ENCODE results near the gene CALHM6. TPM values are rescaled to one million over a fixed set of nuclear protein-coding genes. Genes with fewer than 3 reads are reported as not detected.
A peak's percentile ranks its signal among the peaks of the same experiment; 100 is the strongest.

CALHM6 gene
- not detected in 2 replicates for total RNA-seq (2016; rRNA removed; fragmentation: Illumina TruSeq; extraction: Trizol)
- total RNA-seq (2016; cell fraction: cytosol; rRNA removed; fragmentation: Illumina TruSeq; extraction: Trizol; ENCODE audit: low read depth): not detected in 2 replicates
- total RNA-seq (2016; cell fraction: insoluble cytoplasmic fraction; rRNA removed; fragmentation: Illumina TruSeq; extraction: Trizol): not detected in 2 replicates
- not detected in 2 replicates for total RNA-seq (2016; cell fraction: membrane; rRNA removed; fragmentation: Illumina TruSeq; extraction: Trizol)
- not detected in 2 replicates for total RNA-seq (2016; cell fraction: nucleus; rRNA removed; fragmentation: Illumina TruSeq; extraction: Trizol)
- polyA plus RNA-seq (2011; rRNA removed): not detected in 2 replicates
- polyA plus RNA-seq (2011; cell fraction: cytosol; rRNA removed): not detected in 2 replicates
- not detected in 2 replicates for polyA plus RNA-seq (2011; cell fraction: nucleus; rRNA removed)
- not detected in 2 replicates for polyA plus RNA-seq (2012)
- not detected in 2 replicates for polyA plus RNA-seq (2016; cell fraction: cytosol; fragmentation: Illumina TruSeq; extraction: Trizol; ENCODE audit: low read depth)
- polyA plus RNA-seq (2016; cell fraction: insoluble cytoplasmic fraction; fragmentation: Illumina TruSeq; extraction: Trizol; ENCODE audit: low read depth): not detected in 2 replicates
- not detected in 2 replicates for polyA plus RNA-seq (2016; cell fraction: membrane; fragmentation: Illumina TruSeq; extraction: Trizol; ENCODE audit: low read depth)
- polyA plus RNA-seq (2016; cell fraction: nucleus; fragmentation: Illumina TruSeq; extraction: Trizol; ENCODE audit: insufficient read depth, low read depth): not detected in 2 replicates
- not detected in 2 replicates for polyA minus RNA-seq (2011; rRNA and poly(A)+ RNA removed; ENCODE audit: low replicate concordance)
- not detected in 2 replicates for polyA minus RNA-seq (2011; cell fraction: cytosol; rRNA and poly(A)+ RNA removed)
- not detected in 2 replicates for polyA minus RNA-seq (2011; cell fraction: nucleus; rRNA and poly(A)+ RNA removed)
- not detected for Bru-seq, nascent RNA
- BruChase-seq, experiment 1, labeled RNA remaining after a 6-hour chase: not detected
- not detected for BruChase-seq, experiment 2, labeled RNA remaining after a 2-hour chase
- long read RNA-seq, experiment 1: 0 reads
- long read RNA-seq, experiment 2: 0 reads

GRCh38 chr6:116461331-116461931, at the start of gene CALHM6:
Gene CALHM6, plus strand, starts transcription at chr6:116461375. Its CDS starts 555 bp downstream, at chr6:116461930.
- H3K79me2 ChIP-seq (ENCODE audit: insufficient read depth, low read length): no peaks in the 10 kb centered on the region

DNA sequence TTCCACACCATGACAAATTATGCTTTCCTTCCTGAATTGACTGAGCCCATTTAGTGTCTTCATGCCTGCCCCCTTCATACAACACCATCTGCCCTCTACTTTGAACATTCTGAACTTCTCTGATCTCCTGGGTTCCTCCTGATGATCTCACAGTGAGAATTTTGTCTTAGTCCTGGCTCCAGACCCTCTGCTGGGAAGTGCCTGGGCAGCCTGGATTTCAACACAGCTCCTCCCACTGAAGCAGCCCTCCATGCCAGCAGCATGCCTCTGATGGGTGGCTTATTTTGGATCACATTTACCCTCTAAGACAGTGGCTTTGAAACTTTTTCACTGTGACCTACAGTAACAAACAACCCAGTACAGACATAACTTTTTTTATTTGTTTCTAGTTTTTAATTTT, 48.9 kb upstream of the CALHM6 start:
- DNase-seq (ENCODE audit: low spot score) (no peak), FAIRE-seq (no peak), ATAC-seq (no peak)
- TF ChIP-seq, protein P1, sequence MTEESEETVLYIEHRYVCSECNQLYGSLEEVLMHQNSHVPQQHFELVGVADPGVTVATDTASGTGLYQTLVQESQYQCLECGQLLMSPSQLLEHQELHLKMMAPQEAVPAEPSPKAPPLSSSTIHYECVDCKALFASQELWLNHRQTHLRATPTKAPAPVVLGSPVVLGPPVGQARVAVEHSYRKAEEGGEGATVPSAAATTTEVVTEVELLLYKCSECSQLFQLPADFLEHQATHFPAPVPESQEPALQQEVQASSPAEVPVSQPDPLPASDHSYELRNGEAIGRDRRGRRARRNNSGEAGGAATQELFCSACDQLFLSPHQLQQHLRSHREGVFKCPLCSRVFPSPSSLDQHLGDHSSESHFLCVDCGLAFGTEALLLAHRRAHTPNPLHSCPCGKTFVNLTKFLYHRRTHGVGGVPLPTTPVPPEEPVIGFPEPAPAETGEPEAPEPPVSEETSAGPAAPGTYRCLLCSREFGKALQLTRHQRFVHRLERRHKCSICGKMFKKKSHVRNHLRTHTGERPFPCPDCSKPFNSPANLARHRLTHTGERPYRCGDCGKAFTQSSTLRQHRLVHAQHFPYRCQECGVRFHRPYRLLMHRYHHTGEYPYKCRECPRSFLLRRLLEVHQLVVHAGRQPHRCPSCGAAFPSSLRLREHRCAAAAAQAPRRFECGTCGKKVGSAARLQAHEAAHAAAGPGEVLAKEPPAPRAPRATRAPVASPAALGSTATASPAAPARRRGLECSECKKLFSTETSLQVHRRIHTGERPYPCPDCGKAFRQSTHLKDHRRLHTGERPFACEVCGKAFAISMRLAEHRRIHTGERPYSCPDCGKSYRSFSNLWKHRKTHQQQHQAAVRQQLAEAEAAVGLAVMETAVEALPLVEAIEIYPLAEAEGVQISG (CRISPR knock-in tag; IDR thresholded peaks at IDR 0.05): no peak
- no peak for TF ChIP-seq FOXA3 (CRISPR knock-in tag; IDR thresholded peaks at IDR 0.05)
- no peak for TF ChIP-seq PLRG1 (conservative IDR thresholded peaks at IDR 0.05)
- no peak for TF ChIP-seq ZNF350 (CRISPR knock-in tag; IDR thresholded peaks at IDR 0.05; ENCODE audit: borderline replicate concordance, low read depth)
- POLR2A ChIA-PET: no interaction called here
- H3K9me3 ChIP-seq (ENCODE audit: low read length): no peaks in the 10 kb centered on the region
- in situ Hi-C loops (cut with HindIII; ENCODE audit: extremely low pct_ligation_motif_present, low pct_unique_long_range_greater_than_20kb) (no loop called here), intact Hi-C loops (cut with micrococcal nuclease; ENCODE audit: unreplicated experiment) (no loop called here)
- no peaks in the 10 kb centered on the region for H3K36me3 ChIP-seq (replicated peaks in 1 of 2; ENCODE audit: control insufficient read depth in 1 of 2, insufficient read depth in 2 of 2, low read length in 2 of 2)
- H3K4me2 ChIP-seq (ENCODE audit: low read depth, low read length): no peak overlapping the region
- CTCF ChIA-PET (ENCODE audit: low intra/inter-chr PET ratio, low total read pairs): no interaction called here
- no peak overlapping the region for H3K4me3 ChIP-seq (replicated peaks in 1 of 3; ENCODE audit: insufficient read depth in 1 of 3, low read depth in 2 of 3, low read length in 3 of 3)
- no peak overlapping the region for H3K9ac ChIP-seq (ENCODE audit: insufficient read depth, low read depth, low read length)
- no TSS peak for BruUV-seq (replicated peaks)
- H2AFZ ChIP-seq (ENCODE audit: low read length): no peak overlapping the region
- no peak overlapping the region for H3K27ac ChIP-seq (ENCODE audit: extremely low read length, insufficient read depth, low read length)
- H3K4me1 ChIP-seq (ENCODE audit: insufficient read depth, low read length): no peaks in the 10 kb centered on the region
- H4K20me1 ChIP-seq (ENCODE audit: insufficient read depth, low read length): no peaks in the 10 kb centered on the region
- H3K79me2 ChIP-seq (ENCODE audit: insufficient read depth, low read length): no peaks in the 10 kb centered on the region
- no peaks in the 10 kb centered on the region; a peak in 1 of 5 replicates for H3K27me3 ChIP-seq (ENCODE audit: control insufficient read depth in 1 of 2, insufficient read depth in 2 of 2, low read length in 2 of 2)

More at GRCh38 chr6:116461331-116461931, at the start of gene CALHM6:
- Histone ChIP-seq H3K27me3 (ENCODE audit: control insufficient read depth in 1 of 2, insufficient read depth in 2 of 2, low read length in 2 of 2) (peaks cover 0 to 23% of the 10 kb centered on the region in 2 experiments; a peak in 3 of 5 replicates), H4K20me1 (ENCODE audit: insufficient read depth, low read length) (no peaks in the 10 kb centered on the region), H3K9ac (ENCODE audit: insufficient read depth, low read depth, low read length) (no peak within 1 kb of the TSS), H3K4me2 (ENCODE audit: low read depth, low read length) (no peak within 1 kb of the TSS), H3K9me3 (ENCODE audit: low read length) (no peaks in the 10 kb centered on the region), H3K4me3 (replicated peaks in 1 of 3; ENCODE audit: insufficient read depth in 1 of 3, low read depth in 2 of 3, low read length in 3 of 3) (peak within 1 kb of the TSS in 1 of 3 experiments; percentile 8; a peak in 1 of 6 replicates), H3K4me1 (ENCODE audit: insufficient read depth, low read length) (no peaks in the 10 kb centered on the region), H2AFZ (ENCODE audit: low read length) (no peak within 1 kb of the TSS), H3K36me3 (replicated peaks in 1 of 2; ENCODE audit: control insufficient read depth in 1 of 2, insufficient read depth in 2 of 2, low read length in 2 of 2) (no peaks in the 10 kb centered on the region), H3K27ac (ENCODE audit: extremely low read length, insufficient read depth, low read length) (no peak within 1 kb of the TSS)
- FAIRE-seq (no peak), DNase-seq (ENCODE audit: low spot score) (no peak), ATAC-seq (no peak)
- no peak for TF ChIP-seq KDM5A (IDR thresholded peaks at IDR 0.05; ENCODE audit: borderline replicate concordance, low read length)
- no TSS peak for BruUV-seq (replicated peaks)
- WGBS (ENCODE audit: low lambda C conversion rate): 53% methylated on average over 13 of the region's 13 CpGs
- in situ Hi-C loops (cut with HindIII; ENCODE audit: extremely low pct_ligation_motif_present, low pct_unique_long_range_greater_than_20kb) (no loop called here), intact Hi-C loops (cut with micrococcal nuclease; ENCODE audit: unreplicated experiment) (no loop called here)
- ChIA-PET POLR2A (no interaction called here), CTCF (ENCODE audit: low intra/inter-chr PET ratio, low total read pairs) (no interaction called here)

Data from HepG2 (cell line).